Activated CD8-positive, alpha-beta memory T cell treated with anti-CD3 and anti-CD28 coated beads for 4 hours (primary cell): ENCODE measurements around the gene SFN.
A peak's percentile ranks its signal among the peaks of the same experiment; 100 is the strongest.
"Not testable (repeated sequence)": the region's sequence is repeated elsewhere in the genome, so short reads cannot be mapped to it uniquely, and the experiment has no call there.

Experiments
- DNase-seq, 2 donors: peaks; one replicate each; pipeline ENCODE4 v3.0.0-alpha.2; 2020; ENCODE audit warnings: low read depth in 2 of 2

The SFN gene

DNA sequence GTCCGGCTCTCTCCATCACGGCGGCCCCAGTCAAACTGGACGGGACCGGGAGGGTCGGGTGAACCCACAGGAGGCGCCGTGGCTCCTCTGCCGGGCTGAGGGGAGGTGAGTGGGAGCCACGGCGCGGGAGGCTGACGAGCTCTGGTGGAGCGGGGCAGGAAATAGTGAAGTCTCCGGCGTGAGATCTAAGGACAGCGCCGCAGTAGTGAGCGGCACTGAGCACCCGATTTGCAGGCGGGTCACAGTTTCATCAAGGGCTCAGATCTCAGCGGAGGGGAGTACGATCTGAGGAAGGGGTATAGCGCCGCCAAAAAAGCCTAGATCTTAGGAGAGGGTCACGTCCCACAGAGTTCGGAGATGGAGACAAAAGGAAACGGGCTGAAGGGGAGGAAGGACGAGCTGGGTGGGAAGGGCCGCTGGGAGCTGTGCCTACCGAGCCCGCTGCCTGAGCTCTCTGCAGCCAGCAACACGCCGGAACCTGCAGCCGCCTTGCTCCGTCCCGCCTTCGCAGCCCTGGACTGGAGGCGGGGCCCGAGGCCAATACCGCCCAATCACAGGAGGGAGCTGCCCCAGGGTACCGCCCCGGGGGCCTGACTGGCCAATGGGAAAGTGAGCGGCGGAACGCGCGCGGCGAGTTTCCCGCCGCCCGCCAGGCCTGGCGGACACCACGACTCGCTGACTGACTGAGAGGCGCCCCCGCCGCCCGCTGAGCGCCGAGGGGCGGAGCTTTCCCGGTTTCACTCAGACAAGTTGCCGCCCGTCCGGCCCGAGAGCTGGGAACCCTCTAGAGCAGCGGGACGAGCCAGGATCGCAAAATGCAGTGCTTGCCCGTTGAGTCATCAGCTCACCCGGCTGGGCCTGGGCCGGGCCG lies 1.9 kb downstream of the SFN start:
- peak; percentile 82 to 86 for DNase-seq

DNA sequence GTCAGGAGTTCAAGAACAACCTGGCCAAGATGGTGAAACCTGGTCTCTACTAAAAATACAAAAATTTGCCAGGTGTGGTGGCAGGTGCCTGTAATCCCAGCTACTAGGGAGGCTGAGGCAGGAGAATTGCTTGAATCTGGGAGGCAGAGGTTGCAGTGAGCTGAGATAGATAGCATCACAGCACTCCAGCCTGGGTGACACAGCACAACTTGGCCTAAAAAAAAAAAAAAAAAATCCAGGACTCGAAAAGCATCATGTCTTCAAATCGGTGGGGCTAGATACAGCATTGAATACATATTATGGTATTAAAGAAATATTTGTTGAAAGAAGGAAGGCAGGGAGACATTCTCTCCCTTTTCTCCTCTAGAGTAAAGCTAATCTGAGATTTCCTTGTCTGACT lies 10.1 kb downstream of the SFN start:
- not testable (repeated sequence) for DNase-seq

DNA sequence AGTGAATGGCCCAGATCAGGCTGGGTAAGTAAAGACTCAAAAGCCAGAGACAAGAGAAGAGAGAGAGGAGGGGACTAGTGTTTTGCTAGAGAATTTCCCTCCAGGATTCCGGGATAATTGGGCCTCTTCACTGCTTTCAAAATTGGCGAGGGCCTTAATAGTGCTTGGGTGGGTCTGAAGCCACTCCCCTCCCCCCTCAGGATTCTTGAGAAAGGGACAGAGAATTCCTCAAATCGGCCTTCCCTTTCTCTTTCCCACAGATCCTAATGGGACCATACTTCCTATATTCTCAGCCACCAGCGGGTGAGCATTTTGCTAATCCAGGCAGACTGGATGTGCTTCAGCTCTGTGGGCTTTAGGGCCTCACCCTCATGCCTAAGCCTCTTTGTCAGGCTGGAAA lies 11.9 kb downstream of the SFN start:
- DNase-seq, result no peak

DNA sequence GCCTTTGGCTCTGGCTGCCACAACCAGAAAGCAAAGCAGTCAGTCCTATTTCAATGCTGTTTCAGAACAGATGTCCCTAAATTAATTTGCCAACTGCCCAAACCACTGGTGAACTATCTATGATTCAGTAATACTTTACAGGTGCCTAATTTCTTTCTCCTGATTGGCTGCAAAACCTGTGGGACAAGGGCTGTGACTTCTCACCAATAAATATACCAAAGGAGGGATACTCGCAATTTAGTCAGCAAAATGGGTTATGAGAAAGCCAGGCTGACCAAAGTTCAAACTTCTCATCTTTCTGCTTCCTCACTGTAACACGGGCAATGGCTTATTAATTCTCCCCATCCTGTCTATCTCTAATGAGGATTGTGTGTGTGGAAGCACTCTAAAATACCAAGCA lies 14.4 kb downstream of the SFN start:
- no peak for DNase-seq

DNA sequence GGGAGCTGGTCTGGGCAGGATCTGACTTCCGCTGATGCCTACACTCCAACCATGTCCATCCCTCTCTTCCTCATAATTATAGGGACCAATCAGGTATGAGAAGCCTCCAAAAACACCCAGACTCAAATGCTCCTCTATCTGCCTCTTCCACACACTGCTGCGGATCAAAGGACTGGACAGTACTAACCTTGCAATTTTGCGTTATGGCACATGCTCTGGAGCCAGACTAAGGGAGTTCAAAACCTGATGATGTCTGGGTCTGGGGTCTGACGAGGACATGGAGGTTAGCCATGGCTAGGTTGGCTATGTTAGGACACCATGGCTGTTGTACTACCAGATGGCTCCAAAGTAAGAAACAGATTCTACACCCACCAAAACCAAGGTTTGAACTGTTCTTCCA lies 16.8 kb downstream of the SFN start:
- DNase-seq, result no peak

DNA sequence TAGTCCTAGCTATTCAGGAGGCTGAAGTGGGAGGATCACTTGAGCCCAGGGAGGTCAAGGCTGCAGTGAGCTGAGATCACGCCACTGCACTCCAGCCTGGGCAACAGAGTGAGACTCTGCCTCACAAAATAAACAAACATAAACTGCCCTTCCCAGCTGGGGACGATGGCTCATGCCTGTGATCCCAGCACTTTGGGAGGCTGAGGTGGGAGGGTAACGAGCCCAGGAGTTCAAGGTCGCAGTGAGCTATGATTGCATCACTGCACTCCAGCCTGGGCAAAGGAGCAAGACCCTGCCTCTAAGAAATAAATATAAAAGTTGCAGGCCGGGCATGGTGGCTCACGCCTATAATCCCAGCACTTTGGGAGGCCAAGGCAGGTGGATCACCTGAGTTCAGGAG lies 18.7 kb downstream of the SFN start:
- DNase-seq, result not testable (repeated sequence)

DNA sequence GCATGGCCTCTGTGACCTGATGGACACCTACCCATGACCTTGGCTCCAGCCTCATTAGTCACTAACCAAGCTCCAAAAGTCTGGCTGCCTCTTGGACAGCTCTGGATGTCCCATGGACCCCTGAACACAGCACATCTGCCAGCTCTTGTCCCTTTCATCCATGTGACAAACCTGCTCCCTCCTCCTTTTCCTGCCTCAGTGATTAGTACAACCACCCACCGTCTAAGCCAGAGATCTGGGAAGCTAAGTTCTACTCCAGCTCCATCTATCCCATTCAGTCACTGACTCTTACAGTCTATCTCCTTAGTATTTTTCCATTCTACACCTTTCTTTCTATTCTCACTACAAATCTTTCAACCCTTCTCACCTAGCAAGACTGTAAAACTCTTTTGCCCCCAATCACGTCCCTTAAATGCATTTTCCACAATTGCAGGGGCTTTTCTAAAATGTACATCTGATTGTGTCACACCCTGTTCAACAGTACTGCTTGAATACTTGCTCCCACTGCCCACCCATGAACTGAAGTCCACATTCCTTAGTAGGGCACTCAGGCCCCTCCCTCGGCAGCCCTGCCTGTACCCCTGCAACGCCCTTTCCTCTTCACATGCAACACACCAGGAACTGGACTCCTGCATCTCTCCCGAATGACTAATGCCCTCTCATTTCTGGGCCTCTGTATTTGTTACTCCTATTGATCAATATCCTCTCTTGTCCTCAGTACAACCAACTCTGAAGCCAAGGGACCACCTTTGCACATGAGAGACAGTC lies 19.9 kb downstream of the SFN start:
- no peak for DNase-seq

DNA sequence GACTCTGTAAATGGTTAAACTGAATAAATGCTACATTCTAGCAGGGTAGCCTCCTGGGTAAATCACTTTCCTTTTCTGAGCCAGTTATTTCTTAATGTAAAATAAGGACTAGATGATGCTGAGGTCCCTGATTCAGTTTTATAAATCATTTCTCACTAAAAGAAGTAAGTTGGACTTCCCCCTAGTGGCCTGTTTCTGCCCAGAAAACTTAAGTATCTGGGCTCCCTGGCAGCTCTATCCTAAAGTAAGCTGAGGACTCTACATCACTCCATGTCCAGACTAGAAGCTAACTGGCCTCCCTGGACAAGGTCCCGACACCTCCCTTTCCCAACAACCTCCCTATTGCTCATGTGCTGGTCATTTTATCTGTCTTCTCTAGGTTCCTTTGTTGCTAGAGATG lies 24.2 kb downstream of the SFN start:
- no peak for DNase-seq

DNA sequence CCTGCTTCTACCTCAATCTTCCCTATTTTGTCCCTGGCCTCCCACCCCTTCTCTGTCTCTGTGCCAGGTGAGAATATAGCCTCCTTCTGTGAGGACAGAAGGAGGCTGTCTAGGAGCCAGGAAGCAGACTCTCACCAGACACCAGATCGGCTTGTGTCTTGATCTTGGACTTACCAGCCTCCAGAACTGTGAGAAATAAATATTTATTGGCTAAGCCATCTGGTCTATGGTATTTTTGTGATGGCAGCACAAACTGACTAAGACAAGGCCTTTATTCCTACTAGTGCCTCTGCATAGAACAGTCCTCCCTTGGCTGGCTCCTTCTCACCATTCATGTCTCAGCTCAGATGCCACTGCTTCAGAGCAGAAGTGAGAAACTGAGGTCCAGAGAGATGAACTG lies 25.3 kb downstream of the SFN start:
- no peak for DNase-seq

DNA sequence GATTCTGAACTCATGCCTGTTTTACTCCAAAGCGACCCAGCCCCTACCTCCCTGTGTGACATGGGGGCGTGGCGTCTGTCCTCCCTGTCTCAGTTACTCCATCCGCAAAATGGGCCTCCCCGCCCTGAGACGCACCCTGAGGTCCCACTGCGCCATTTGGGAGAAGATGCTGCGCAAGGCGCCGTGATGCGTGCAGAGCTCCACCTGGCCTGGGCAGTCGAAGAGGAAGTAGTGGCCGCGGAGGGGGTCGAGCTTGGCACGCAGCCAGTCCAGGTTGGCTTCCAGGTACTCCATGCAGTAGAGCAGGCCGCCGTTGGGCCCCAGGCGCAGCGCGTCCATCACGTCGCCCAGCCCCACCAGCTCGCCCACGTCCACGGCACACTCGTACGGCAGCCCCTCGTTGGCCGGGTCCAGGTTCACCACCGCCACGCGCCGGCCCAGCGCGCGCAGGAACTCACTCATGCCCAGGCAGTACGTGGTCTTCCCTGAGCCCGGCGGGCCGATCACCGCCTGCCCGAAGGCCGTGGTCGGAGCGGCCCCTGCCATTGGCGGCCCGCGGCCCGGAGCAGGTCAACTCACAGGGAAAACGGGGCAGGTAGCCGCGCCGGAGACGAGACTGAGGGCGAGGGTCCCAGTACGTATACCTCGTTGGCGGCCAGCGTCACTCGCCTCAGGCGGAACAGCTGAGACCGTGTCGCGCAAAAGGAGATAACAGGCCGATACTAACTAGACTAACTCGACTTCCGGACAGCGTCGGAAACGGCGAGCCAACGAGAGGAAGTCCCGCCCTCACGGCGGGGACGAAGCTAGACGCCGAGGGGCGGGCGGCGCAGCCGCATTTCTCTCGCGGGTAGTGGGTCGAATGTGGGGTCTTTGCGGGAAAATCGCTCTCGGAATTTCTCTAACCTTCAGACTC lies 26.9 kb downstream of the SFN start, which contains the start of gene GPN2:
Gene GPN2 (minus strand): TSS at position 733 of the 916 bp plus-strand sequence. CDS start 187 bp downstream, at position 546.
- DNase-seq, result peak; percentile 50 to 66

DNA sequence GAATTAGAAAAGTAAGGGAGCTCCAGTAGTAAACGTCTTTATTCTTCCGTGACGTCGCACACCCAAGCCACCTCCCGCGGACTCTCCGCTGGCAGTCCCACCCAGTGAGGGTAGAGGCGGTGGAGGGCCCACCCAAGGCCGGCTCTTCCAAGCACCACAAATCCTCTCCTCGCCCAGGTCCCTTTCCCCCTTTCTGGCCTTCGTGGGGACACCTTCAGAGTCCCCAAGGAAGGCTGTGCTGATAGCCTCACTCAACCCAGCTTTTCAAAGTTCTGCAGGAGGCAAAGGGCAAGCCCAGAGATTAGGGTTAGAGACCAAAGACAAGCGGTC lies 27.5 kb downstream of the SFN start:
- no peak for DNase-seq

DNA sequence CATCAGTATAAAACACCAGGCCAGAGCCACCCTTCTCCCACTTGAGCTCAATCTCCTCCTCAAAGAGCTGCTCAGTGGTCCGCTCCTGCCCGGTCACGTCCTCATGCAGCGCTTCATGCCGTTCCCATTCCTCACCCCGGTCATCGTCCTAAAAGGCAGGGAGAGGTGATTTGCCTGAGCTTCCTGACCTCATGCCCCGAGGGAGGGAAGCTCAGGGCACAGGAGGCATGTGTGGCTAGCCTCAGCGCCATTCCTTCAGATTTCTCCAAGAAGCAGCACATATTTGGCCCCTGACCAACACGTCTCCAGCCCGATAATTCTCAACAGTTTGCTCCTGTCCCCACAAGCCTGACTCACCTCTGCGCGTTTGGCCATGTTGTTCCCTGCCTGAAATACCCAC lies 31.3 kb downstream of the SFN start:
- DNase-seq, result no peak

DNA sequence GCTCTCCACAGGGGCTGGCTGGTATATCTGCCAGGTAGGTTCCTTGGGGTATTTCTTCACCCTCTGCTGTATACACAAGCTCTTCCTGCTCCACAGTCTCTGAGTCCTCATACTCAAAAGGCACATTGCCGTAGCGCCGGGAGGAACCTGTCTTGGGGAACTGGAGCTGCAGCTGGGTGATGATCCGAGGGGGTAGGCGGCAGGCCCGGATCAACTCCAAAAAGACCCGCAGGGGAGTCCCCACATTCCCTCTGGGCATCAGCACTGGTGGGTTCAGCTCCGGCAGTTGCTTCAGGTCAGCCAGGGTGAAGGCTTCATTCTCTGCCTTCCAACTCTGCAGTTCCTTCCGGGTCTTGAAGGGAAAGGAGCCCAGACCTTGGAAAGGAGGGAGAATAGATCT lies 34.4 kb downstream of the SFN start:
- DNase-seq, result no peak

DNA sequence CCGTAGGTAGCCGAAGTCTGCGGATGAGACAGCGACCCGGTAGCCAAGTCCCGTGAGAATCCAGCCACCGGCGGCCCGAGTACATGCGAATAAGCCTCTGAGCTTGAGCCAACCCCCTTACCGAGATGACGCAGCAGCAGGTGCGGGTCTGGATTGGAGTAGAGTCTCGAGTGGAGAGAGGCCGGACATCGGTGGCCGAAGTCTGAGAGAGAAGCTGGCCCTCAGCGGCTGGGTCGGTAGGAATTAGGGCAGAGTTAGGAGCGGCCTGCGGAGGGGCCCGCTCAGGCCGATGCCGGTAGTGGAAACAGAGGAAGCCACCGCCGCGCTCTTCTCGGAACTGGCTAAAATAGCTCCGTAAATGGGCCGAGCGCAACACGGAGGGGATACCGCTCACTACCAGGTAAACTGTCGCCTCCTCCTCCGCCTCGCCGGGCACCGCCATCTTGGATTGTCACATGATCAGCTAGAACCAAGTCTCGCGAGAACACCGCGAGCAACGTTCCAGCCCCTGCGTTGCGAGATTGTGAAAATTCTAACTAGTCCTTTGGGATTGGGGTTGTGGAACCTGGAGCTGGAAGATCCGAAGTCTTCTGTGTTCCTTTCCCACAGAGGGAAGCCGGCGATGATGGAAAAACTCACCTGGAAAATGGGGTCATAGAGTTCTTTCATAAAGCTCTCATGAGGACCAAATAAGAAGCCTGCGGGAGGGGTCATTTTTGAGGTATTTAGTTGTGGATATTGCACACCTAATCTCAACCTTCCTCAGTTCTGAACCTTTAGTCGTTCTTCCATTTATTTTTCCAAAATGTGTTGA lies 37.3 kb downstream of the SFN start, which contains the start of gene GPATCH3:
Gene GPATCH3 (minus strand): TSS at position 467 of the 814 bp plus-strand sequence. CDS start 25 bp downstream, at position 442.
- DNase-seq, result peak; percentile 77 to 78

DNA sequence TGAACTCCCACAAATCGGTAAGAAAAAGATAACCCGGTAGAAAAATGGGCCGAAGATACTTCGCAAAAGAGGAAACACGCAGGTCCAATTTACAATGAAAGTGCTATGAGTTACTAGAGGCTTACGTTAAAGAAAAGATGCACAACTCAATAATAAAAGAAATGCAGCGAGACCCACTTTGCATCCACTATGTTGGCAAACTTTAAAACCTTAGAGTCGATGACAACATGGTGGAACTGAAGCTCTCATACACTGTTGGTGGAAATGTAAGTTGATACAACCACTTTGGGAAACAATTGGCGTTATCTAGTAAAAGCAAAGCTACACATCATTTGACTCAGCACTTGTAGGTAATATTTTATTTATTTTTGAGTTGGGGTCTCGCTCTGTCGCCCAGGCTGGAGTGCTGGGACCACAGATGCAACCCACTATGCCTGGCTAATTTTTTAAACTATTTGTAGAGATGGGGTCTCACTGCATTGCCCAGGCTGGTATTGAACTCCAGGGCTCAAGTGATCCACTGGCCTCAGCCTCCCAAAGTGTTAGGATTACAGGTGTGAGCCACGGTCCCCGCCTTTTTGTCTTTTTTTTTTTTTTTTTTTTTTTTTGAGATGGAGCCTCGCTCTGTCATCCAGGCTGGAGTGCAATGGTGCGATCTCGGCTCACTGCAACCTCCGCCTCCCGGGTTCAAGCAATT lies 38.0 kb downstream of the SFN start:
- DNase-seq, result no peak

DNA sequence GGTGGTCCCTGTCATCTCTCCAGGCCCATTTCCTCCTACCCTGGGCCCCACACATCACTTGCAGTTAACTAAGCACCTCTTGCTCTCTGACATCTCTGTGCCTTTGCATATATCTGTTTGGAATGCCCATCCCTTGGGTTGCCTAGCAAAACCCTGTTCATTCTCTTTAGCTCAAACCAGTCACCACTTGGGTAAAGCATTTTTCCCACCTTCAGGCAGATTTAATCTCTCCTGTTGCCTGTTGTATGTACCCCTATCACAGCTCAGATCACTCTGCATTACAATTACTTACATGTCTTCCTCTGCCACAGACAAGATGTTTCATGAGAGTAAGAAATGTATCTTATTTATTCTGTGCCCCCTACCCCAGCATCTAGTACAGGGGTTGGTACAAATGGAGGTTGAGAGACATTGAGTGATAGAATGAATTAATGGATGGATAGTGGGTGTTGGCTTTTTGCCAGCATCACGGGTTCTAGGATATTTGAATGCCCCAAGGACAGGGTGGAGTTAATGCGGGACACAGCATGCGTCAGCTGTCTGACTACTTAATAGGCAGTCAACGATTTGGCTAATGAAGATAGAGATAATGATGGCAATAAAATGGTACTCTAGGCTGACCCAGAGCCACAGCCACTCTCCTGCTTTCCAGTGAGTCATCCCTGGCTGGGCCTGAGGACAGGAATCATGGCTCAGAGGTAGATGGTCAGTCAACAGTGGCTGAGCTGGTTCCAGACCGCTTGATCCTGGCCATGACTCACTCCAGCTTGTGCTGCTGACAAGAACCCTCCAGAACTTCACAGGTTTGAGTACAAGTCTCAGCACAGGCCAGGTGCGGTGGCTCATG lies 44.3 kb downstream of the SFN start:
- no peak for DNase-seq

DNA sequence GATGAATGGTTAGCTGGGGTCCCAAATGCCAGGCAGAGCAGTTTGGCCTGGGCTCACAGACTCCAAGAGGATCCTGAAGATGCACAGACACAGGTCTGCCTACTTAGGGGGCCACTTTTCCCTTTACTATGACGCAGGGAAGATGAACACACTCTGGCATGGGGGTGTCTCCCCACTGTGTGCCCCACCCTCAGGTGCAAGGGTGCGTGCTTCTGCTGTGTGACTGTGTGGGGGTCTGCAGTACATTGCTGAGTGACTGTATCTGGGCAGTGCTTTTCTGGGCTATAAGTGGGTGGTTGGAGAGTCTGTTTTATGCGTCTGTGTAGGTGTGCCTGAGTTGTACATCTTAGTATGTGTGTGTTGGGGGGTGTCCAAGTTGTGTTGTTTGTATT lies 47.0 kb downstream of the SFN start:
- no peak for DNase-seq

DNA sequence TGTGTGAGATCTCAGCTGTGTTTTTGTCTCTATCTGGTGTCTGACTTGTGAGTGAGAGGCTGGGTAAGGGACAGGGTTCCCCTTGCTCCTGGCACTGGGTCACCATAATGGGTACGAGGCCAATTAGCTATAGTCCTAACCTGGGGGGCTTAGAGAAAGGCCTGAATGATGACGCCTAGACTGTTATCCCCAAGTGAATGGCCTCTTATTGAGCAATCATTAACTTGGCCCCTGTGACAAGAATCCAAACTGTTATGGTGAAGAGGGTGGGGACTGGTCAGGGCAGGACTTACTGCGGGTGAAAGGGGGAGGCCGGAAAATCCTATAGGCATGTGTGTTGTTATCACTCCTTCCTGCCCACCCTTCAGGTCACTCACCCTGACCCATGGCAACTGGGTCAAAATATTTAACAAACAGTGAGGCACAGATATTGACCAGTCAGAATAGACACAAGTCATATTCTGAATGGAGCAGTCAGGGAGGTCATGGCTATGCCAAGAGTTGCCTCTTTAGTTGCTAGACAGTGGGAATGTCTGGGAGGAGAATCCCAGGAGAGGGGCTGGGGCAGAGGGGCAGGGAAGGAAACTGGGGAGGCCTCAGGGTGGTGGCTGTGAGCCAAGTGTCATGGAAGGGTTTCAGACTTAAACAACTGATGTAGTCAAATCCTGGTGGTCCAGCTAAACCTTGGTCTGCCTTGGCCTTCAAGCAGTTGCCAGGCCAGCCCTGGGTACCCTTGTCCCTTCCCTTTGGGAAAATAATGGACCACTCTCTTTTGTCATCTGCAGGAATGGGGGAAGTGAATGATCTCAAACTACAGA lies 47.6 kb downstream of the SFN start:
- DNase-seq, result no peak
